Right ventricle myocardium superior (tissue), 1 donor: Measurements from ENCODE around the gene FUT6. TPM values are rescaled to one million over a fixed set of nuclear protein-coding genes. Genes with fewer than 3 reads are reported as not detected.
A peak's percentile ranks its signal among the peaks of the same experiment; 100 is the strongest.
"Not testable (repeated sequence)": the region's sequence is repeated elsewhere in the genome, so short reads cannot be mapped to it uniquely, and the experiment has no call there.

Experiments
- ATAC-seq: fragments of 200-7000 bp; cut with Tn5 transposase; one replicate; pipeline ENCODE4 v1.9.1; 2020; ENCODE audit warnings: mild to moderate bottlenecking; ENCODE audit not compliant: poor library complexity
- DNase-seq: peaks from one replicate; pipeline ENCODE4 v3.0.0-alpha.2; 2020
- intact Hi-C: fragments of 100-400 bp; cut with DNase I; formaldehyde crosslinking; loops from one replicate; pipeline ENCODE4 v1.11.2; 2022
- total RNA-seq: library from RNA; stranded (reverse); fragmentation: NEBNext Ultra II Directional; extraction: Animal tissue kit (Norgen Biotek cat#: 25700); gene quantifications from one replicate; pipeline ENCODE4 v1.2.1, GENCODE V29; 2021
- donor health status: DM: no; HTN: yes; CAD: no; lungs with severe emphysema.

Gene FUT6
- total RNA-seq, 1 donor from 2014 or later, result not detected

- ATAC-seq (no peak), DNase-seq (no peak)
- intact Hi-C loops, result no loop called here
These were observed 24.7 kb upstream of the FUT6 start for GRCh38 chr19:5864013-5864720.

DNA sequence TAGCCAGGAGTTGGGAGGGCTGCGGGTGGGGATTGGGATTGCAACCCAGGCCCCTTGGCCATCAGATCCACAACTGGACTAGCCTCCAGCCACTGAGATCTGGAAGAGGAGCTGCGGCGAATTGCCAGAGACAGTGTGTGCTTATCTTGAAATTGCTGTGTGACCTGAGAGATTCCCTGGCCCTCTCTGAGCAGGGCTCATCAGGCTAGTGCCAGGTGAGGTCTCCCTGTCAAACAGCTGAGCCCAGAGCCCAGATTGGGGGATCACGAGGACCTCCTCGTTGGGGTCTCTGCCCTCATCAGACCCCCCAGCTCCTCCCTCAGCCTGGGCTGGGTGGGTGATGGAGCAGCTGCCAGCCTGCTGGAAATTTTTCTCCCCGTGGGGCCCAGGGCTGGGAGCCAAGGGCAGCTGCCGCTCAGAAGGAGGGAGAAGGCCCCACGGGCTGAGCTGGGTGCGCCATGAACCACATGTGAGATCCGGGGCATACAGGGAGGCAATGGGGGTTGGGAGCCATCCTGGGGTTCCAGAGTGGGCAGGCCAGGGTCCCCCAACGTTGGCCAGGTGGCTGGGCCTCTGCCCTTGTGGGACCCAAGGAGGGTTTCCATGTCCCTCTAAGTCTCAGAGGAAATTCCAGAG lies 23.6 kb upstream of the FUT6 start:
- DNase-seq, result no peak
- intact Hi-C loops, result no loop called here
- ATAC-seq, result no peak

GRCh38 chr19:5857203-5858081 lies 17.9 kb upstream of the FUT6 start:
- DNase-seq (no peak), ATAC-seq (no peak)

GRCh38 chr19:5855151-5855550 lies 15.6 kb upstream of the FUT6 start:
- DNase-seq, ATAC-seq, intact Hi-C loops: not testable (repeated sequence)

More at GRCh38 chr19:5857203-5858081, 17.9 kb upstream of the FUT6 start:
- intact Hi-C loops, result no loop called here

DNA sequence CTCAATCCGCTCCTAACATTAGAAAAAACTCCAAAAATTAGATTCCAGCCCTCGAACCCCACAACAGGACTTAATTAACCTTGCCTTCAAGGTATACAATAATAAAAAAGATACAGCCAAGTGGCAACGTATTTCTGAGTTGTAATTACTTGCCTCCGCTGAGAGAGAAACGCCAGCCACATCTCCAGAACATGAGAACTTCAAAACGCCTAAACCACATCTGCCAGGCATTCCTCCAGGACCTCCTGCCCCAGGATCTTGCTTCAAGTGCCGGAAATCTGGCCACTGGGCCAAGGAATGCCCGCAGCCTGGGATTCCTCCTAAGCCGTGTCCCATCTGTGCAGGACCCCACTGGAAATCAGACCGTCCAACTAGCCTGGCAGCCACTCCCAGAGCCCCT lies 14.6 kb upstream of the FUT6 start:
- not testable (repeated sequence) for ATAC-seq

GRCh38 chr19:5851302-5851701 lies 11.8 kb upstream of the FUT6 start, which contains the start of gene FUT3:
Gene FUT3, minus strand, starts transcription at chr19:5851449.
- peak; percentile 58 for ATAC-seq
- no peak for DNase-seq
- intact Hi-C loops, result no loop called here

More for the DNA sequence above, 14.6 kb upstream of the FUT6 start:
- intact Hi-C loops, DNase-seq: not testable (repeated sequence)

DNA sequence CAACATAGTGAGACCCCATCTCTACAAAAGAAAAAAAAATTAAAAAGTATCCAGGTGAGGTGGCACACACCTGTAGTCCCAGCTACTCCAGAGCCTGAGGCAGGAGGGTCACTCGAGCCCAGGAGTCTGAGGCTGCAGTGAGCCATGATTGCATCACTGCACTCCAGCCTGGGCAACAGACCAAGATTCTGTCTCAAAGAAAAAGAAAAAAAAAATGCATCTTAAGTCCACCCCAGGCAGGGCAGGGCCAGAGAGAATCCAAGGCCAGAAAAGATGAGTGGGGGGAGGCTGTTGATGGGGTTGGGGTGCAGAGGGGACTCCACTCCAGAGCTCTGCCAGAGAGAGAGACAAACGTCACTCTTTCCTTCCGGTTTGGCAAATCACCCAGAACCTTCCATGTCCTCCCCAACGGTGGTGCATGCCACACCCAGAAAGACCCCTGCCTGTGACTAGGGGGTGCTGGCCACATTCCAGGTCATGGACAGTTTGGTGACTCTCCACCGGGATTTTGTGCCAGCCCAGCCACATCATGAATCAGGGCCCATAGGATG lies 11.3 kb upstream of the FUT6 start:
- intact Hi-C loops, result no loop called here
- DNase-seq (no peak), ATAC-seq (peak; percentile 29)

DNA sequence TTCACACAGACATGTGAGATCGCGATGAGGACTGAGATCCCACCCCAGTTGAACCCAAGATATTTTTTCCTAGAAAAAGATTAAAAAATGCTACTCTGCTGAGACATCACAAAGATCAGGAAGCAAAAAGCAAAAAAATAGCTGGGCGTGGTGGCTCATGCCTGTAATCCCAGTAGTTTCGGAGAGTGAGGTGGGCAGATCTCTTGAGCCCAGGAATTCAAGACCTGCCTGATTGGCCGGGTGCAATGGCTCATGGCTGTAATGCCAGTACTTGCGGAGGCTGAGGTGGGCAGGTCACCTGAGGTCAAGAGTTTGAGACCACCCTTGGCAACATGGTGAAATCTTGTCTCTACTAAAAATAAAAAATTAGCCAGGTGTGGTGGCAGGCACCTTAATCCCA lies 10.7 kb upstream of the FUT6 start:
- ATAC-seq, result no peak
- DNase-seq, result no peak
- intact Hi-C loops, result no loop called here

GRCh38 chr19:5848621-5849020 lies 9.1 kb upstream of the FUT6 start:
- DNase-seq, ATAC-seq, intact Hi-C loops: not testable (repeated sequence)

DNA sequence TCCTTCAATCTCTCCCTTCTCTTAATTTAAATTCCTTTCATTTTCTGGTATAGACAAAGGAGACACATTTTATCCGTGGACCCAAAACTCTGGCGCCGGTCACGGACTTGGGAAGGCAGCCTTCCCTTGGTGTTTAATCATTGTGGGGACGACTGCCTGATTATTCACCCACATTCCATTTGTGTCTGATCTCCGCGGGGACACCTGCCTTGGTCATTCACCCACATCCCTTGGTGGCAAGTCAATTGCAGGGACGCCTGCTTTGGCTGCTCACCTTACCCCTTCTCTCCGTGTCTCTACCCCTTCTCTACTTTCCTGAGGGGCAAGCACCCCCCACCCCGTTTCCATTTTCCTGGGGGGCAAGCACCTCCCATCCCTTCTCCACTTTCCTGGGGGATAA lies 8.3 kb upstream of the FUT6 start:
- intact Hi-C loops, ATAC-seq, DNase-seq: not testable (repeated sequence)

DNA sequence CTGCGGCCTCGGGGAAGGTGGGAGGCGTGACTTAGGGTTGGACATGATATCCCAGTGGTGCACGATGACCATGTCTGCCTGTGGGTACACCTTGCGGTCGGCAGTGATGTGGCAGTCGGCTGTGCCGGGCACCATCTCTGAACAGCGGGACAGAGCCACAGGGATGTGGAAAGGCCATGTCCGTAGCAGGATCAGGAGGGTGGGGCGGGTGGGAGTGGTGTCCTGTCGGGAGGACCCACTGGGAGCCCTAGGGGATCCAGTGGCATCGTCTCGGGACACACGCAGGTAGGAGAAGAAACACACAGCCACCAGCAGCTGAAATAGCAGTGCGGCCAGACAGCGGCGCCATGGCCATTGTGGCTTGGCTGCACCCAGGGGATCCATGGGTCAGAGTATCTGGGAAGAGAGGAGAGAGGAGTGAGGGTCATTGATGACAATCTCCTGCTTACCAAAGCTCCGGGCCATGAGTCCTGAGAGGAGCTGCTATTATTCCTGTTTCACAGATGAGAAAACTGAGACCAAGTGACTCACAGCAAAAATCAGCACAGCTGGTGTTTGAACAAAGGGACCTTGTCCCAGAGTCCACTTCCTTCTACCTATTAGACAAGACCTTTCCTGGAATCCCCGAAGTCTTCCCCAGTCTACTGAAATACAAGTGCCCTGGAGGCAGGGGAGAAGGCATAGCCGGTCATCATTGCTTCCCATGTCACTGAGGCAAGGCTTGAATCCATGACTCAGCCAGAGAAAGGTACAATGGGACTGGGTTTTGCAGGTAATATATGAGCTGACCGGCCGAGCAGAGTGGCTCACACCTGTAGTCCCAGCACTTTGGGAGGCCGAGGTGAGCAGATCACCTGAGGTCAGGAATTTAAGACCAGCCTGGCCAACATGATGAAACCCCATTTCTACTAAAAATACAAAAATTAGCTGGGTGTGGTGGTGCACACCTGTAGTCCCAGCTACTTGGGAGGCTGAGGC lies 5.2 kb upstream of the FUT6 start:
- DNase-seq, result no peak
- intact Hi-C loops, result no loop called here
- ATAC-seq, result no peak

GRCh38 chr19:5843295-5843927 lies 3.9 kb upstream of the FUT6 start:
- ATAC-seq, result no peak
- intact Hi-C loops, result no loop called here
- DNase-seq, result no peak

- ATAC-seq, intact Hi-C loops, DNase-seq: not testable (repeated sequence)
These were observed 2.2 kb upstream of the FUT6 start for GRCh38 chr19:5841735-5842111.

DNA sequence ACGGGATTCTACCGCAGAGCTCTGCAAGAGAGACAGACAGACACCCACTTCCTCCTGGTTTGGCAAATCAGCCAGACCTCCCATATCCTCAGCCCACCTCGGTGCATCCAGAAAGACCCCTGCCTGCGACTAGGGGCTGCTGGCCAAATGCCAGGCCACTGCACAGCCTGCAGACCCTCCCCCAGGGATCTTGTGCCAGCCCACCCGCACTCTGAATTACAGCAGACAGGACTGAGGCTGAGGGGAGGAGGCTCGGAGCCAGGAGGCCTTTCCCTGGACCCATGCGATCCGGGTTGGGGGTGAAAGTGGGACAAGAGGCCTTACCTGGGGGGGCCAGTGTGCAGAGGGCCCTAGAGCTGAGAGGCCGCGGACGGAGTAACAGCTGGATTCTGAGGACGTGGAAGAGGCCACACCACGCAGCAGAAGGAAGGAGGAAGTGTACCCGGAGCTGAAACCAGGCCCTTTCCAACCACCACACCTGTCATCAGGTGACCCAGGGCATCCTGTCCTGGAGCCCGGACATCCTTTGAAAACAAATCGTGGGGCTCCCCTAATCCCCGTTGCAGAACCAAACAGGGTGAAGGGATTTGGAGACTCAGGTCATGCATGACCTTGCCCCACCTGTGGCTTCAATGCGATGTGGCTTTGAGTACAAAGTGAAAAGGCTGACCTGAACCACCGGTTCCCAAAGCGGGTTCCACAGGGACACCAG lies 993 bp downstream of the FUT6 start:
- intact Hi-C loops, result no loop called here

GRCh38 chr19:5837761-5838352 lies 1.6 kb downstream of the FUT6 start:
- intact Hi-C loops, result no loop called here
- ATAC-seq, result no peak
- DNase-seq, result no peak

More for the DNA sequence above, 993 bp downstream of the FUT6 start:
- DNase-seq (no peak), ATAC-seq (no peak)

DNA sequence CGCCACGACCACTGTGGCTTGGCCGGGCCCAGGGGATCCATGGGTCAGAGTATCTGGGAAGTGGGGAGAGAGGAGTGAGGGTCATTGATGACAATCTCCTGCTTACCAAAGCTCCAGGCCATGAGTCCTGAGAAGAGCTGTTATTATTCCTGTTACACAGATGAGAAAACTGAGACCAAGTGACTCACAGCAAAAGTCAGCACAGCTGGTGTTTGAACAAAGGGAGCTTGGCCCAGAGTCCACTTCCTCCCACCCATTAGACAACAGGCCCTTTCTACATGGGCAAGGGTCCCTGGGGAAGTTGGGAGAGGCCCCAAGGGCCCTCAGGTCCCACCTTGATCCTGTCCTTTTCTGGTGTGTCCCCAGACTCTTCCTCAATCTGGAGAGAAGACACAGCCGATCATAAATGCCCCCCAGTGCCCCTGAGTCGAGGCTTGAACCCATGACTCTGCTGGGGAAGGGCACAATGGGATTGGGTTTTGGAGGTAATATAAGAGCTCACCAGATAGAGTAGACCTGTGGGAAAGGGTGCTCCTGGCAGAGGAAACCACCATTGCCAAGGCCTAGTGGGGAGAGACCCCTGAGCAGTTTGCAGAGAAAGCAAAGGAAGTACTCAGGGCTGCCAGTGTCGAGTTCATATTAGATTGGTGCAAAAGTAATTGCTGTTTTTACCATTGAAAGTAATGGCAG lies 6.8 kb downstream of the FUT6 start:
- ATAC-seq (no peak), DNase-seq (no peak)
- intact Hi-C loops, result no loop called here
